EH (cell line): ENCODE results near the gene SLC5A6.
A peak's percentile ranks its signal among the peaks of the same experiment; 100 is the strongest.

ENCODE experiments used
- DNase-seq: peaks from one replicate; pipeline ENCODE4 v3.0.0-alpha.2; 2015; ENCODE audit warnings: low read depth

The SLC5A6 gene

DNA sequence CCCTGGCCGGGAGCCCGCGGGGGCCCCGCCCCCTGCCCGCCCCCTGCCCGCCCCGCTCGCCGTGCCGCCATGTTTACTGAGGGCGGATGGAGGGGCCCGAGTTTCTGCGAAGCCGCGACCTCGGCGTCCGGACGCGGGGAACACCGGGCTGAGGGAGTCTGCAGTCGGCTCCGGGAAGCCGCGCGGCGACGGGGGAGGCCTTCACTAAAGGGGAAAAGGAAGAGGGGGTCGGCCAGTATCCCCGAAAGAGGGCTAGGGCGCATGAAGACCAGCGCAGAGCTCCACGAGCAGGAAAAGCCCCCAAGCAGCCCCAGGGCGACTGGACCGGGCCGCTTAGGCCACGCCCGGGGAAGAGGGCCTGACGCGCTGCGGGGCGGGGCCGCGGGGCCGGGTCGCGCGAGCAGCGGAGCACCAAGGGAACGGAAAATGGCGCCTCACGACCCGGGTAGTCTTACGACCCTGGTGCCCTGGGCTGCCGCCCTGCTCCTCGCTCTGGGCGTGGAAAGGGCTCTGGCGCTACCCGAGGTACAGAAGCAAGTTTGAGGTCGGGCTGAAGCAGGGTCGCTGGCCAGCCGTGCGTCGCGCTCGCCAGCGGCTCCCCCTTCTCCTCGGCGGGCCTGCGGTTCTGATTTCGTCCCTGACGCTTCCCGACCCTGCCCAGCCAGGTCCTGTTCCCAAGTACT lies at the start of gene SLC5A6, which contains the start of gene ATRAID:
SLC5A6 (minus strand) TSS at position 326 of the 683 bp plus-strand sequence. CDS start 4,618 bp downstream, outside the sequence.
ATRAID (plus strand) TSS at position 99 of the 683 bp plus-strand sequence; CDS start at position 427, 328 bp downstream.
- DNase-seq: peak; percentile 87

DNA sequence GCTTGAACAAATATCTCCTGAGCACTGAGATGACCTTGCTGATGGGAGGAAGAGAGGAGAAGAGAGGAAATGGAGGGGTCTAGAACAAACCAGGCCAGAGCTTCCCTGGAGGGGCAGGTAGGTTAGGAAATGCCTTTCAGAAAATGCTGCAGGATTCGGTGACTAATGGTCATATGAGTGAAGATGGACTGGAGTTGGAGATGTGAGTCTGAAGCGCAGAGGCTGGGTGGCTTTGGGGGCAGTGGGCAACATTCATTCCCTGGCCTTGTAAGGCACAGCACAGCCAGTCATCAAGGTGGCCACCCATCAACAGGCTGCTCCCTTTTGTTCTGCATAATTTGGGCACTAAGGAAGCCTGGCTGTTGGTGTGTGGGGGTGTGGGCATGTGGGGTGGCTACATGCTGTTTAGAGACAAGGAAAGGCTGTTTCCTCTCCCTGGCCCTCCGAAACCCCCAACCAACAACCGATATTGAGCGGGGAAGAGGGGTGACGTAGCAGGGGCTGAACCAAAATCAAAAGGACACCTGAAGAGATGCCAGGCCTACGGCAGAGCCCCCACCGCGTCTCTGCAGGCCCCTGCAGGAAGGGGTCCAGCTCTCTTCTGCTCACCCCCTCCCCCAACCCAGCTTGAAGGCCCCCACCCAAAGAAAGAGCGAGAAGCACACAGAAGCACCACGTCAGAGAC lies 49.3 kb upstream of the SLC5A6 start:
- DNase-seq: no peak

DNA sequence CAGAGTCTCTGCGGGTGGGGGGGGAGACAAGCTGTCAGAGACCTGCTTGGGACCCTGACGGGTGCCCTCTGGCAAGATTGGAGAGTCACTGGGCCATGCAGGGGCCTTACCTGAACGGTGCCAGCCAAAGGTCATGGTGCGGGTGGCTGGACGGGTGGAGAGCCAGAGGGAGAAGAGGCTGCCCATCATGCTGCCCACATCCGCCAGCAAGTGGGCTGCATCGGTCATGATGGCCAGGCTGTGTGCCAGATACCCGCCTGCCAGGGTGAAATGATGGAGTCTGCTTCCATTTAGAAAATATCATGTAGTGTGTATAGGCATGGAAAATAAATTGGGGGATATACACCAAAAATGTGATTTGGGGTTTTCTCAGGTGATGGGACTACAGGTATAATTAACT lies 46.0 kb upstream of the SLC5A6 start:
- DNase-seq: no peak

DNA sequence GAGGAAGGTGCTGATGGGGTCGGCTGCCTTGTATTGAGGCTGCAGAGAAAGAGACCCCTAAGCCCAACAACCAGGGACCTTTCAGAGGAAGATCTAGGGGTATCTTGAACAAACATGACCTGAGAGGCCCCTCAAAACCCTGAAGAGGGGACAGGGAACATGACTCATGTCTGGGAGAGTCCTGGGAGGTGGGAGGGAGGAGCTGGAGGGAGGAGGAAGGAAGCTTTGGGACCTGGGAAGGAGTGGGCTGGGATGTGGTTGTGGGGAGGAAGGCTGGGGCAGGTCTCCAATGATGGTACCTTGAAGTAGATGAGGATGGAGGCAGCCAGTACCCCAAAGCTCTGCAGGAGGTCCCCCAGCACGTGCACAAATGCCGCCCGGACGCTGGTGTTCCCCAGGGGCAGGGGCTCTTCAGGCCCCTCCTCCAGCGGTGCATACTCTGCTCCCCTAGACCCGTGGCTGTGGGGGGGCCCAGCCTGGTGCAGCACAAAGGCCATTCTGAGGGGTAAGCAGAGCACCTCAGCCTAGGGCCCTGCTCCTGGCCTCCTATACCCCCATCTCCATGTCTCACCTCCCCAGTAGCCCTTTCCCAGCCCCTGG lies 44.9 kb upstream of the SLC5A6 start:
- no peak for DNase-seq

DNA sequence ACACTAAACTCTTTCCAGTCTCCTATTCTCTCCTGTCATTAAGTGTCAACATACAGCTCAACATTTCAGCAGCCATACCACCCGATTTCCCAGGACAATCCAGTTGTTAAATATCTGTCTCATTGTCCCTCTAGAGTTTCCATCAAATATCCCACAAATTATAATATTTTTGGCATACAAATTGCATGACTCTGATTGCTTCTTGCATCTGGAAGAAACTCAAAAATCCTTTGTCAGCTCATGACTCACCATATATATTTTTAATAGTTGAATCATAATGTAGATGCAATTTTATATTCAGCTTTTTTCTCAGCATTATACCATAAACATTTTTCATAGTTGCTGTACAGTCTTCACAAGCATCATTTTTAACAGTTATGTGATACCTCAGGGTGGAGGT lies 43.6 kb upstream of the SLC5A6 start:
- DNase-seq: peak; percentile 68

DNA sequence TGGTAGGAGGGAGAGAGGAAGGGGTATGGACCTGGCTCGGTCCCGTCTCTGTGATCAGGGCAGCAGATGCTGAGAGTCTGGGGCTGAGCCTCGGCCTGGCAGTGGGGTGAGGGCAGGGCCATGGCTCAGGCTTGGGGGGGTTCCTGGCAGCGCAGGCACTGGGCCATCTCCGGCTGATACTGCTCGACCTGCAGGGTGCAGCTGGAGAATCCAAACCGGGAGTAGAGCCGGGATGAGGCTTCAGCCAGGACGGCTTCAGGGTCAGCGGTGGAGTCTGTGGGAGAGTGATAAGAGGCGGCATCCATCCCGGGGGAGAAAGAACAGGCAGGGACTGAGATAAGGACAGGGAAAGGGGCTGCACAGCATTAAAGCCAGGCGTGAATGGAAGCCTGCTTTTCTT lies 43.1 kb upstream of the SLC5A6 start:
- no peak for DNase-seq

DNA sequence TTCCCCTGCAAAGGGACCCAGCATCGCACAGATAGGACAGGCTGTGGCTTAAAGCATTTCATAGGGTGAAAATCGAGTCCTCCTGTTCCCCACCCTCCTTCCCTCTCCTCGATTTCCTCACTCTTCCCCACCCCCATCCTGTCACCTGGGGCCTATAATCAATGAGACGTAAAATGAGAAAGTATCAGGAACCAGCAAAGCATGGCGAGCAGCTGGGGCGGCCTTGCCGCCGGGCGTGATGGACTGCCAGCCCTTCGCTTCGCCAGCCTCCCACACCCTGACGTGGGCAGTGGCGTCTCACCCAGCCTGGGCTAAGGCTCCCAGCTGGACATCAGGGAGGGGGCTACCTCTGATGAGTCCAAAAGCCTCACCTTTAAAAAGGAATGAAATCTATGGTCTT lies 39.7 kb upstream of the SLC5A6 start:
- DNase-seq: no peak

DNA sequence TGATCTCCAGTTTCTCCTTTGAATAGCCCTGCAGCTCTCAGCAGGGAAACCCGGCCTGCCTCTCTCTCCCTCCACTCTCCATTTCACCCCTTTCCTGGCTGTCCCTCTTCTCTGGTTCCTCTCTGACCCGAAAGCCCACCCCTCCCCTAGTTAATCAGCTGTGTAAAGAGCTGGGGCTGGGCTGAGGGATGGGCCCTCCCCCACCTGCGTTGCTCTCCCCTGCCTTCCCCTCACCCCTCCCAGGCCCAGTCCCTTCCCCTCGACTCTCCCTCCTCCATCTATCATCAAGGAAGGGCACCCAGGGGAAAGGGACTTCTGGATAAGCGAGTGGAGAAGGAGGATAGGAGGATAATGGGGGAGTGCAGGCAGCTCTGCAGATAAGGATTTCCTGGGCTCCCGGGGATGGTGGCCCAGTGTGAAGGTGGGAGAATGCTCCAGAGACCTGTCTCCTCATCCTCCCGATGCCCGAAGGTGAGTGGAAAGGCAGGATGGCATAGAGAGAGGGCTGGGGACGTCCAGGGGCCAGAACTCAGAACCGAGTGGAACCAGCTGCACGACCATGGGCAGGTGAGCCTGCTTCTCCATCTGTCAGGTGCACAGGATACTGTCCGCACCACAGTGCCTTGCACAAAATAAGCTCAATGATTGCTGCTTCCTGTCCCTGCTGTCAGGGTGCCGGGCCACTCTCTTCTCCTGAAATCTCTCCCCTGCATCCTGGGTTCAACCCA lies 38.7 kb upstream of the SLC5A6 start:
- no peak for DNase-seq

DNA sequence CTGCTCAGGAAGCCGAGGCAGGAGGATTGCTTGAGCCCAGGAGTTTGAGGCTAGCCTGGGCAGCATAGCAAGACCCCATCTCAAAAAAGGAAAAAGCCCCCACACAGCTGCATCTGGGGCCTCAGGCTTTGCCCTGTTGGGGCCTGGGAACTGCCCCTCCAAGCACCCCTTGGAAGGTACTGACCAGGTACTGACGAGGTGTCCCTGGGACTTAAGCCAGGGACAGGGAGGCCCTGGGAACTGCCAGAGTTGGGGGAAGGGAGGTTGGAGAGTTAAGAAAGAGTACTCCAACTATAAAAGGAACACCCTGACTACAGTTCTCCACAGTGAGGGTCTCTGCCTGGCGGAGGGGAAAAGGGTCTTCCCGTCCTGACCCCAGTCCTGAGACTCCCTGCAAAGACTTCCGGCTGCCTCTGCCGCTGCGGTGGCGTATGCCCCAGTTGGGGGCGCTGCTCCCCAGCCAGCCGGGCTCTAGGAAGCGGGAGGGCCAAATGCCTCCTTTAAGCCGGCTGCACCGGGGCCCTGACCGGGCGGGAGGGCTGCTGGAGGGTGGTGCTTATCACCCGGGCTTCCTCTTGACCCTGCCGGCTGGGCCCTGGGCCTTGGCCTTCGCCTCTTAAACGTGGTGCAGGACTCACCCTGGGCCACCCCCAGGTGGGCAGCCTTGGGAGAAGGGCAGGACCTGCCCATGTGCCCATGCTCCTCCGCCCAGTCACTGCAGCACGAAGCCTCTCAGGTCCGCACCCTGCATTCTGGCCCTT lies 38.0 kb upstream of the SLC5A6 start:
- DNase-seq: peak; percentile 39

DNA sequence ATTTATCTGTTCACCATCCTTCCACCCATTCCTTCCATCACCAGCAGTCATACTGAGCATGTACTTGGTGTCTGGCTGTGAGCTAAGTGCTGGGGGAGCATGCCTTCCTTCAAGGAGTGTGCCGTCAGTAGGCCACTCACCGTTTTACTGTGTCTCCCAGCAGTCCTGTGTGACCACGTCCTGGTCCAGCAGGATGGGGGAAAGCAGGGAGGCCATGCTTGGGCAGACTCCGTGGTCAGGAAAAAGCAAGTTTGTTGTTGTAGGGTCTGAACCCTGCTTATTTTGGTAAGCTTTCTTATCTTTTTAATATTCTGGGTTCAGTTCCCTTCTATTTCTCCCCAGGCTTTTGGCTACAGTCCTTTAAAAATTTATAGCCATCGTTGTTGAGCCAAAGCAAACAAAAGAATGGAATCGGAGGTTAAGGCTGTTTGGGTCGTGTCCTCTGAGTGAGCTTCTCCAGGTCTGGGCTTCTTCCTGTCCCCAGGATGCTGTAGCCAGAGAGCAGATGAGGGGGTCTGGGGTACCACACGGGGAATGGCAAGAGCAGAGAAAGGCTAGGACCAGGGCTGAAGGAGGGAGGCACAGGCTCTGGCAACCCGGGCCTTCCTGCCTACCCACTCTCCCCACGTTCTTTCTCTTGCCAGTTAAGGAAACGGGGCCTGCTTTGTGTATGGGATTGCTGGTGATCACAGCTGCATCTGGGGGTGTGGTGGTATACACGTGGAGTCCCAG lies 37.3 kb upstream of the SLC5A6 start:
- peak; percentile 79 for DNase-seq

DNA sequence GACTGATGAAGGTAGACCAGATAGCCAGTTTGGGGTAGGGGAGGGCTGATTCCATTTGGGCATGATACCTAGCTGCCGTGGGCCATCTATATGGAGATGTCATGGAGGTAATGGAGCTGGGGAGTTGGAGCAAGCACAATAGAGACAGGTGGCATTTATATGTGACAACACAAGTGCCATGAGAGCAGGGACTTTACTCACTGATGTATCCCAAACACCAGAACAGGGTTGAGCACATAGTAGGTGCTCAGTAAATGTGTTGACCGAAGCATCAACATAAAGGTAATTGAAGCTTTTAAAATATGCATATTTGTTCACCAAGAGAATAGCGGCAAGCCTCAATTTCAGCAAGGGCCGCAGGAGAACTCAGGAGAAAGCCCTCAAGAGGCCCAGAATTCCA lies 35.8 kb upstream of the SLC5A6 start:
- DNase-seq: no peak

DNA sequence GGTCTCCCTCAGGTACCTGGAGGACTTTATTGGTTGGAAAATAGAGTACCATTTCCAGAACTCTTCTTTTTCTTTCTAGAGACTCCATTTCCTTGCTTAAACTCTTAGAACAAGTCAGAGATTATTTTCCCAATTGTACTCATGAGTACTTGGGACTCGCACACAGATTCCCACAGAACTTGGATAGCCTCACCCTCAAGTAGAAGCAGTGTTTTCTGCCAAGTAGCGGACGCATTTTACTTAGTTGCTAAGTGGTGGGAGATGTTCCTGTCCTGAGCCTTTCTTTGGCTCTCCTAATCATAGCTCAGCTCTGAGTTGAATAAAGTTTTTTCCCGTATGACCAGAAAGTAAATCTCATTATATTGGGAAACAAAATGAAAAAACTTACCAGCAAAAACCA lies 33.6 kb upstream of the SLC5A6 start:
- no peak for DNase-seq

DNA sequence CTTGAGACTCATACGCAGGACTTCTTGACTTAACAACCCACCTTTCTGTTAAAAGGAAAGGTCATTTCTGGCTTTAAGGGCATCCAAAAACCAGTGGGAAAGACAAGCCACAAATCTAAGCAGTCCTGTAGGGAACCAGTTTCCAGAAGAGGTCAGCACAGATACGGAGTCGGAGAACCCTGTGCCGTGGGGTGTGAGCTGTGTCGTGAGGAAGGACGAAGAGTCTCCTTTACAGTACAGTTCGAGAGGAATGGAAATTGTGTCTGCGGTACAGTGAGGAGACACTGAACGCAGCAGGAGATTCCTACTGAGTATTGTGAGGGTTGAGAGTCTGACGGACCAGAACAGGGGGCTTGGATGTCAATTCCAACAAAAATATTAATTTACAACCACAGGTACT lies 33.0 kb upstream of the SLC5A6 start:
- DNase-seq: no peak

DNA sequence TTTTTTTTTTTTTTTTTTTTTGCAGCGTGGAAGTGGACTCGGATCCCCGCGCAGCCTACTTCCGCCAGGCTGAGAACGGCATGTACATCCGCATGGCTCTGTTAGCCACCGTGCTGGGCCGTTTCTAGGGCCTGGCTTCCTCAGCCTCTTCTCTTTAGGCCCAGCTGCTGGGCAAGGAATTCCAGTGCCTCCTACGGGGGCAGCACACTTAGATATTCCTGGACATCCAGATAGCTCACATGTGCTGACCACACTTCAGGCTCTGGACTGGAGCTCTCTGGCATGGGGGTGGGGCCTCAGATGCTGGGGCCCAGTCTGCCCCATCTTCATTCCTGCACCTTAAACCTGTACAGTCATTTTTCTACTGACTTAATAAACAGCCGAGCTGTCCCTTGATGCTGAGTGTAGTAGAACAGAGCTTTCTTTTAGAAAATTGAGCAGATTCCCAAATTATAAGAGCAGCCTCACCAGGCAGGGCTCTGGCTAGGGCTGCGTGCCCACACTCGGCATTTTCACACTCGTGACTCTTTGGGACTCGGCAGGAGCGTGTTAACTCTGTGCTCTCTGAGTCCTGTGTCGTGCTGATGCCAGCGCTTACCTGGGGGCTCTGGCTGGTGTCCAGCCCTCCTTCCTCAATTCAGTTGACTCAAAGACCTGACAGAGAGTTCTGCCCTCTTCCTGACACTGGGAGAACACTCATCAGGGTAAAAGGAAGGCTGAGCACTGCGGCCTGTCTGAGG lies 31.5 kb upstream of the SLC5A6 start:
- DNase-seq: no peak

DNA sequence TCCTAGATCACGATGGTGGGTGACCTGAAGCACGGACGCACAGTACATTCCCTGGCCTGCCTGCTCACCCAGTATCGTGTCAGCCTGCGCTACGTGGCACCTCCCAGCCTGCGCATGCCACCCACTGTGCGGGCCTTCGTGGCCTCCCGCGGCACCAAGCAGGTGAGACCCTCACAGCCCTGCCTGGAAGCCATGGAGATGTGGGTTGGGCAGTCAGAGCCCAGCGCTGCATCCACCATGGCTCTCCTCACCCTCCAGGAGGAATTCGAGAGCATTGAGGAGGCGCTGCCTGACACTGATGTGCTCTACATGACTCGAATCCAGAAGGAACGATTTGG lies 30.5 kb upstream of the SLC5A6 start:
- DNase-seq: no peak

DNA sequence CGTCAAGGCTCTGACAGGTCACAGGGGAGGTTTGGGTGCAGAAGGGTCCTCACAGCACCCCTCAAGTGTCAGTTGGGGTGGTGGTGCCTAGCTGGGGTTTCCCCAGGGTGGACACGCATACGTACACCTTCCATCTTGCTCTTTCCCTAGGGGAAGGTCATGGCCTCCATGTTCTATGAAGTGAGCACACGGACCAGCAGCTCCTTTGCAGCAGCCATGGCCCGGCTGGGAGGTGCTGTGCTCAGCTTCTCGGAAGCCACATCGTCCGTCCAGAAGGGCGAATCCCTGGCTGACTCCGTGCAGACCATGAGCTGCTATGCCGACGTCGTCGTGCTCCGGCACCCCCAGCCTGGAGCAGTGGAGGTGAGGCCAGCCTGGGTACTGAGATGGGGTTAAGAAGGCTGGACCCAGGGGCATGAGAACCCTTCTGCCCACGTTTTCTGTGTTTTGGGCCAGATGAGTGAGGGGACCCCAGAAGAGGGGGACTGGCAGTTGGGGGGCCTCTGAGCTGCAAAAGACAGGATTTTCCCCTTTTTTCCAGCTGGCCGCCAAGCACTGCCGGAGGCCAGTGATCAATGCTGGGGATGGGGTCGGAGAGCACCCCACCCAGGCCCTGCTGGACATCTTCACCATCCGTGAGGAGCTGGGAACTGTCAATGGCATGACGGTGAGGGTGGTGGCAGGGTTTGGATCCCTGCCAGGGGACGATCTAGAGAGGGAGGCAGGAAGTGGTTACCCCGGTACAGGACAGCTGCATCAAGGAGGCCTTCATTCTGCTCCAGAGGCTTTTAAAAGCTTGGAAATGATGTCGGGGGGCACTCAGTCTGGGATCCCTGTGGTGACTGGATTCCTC lies 29.9 kb upstream of the SLC5A6 start:
- DNase-seq: peak; percentile 13

DNA sequence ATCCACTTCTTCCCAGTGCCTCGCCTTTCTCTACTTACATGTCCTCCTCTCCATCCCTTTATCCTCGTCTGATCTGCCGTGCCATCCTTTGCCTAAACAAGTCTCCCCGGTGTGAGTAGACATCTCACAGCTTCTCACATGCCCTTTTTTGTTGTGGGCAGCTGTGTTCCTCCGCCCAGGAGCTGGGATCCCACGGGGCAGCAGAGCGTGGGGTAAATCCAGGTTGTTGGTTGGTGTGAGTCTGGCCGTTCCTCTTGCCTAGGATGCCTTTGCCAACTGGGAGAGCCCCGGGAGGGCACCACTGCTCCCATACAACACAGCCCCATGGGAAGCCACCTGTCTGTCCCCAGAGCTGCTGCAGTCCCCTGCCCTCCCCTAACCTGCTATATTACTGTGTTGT lies 28.3 kb upstream of the SLC5A6 start:
- no peak for DNase-seq

DNA sequence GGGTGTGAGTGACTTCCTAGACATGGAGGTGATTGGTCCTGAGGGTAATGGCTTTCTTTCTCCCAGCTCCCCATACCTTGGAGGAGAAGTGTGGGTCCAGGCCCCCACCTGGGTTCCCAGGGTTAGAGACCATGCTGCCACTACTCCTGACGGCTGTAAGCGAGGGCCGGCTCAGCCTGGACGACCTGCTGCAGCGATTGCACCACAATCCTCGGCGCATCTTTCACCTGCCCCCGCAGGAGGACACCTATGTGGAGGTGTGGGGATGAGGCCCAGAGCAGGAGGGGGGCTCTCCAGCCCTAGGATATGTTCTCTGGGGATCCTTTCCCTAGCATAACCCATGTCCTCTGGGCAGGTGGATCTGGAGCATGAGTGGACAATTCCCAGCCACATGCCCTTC lies 26.9 kb upstream of the SLC5A6 start:
- DNase-seq: no peak

DNA sequence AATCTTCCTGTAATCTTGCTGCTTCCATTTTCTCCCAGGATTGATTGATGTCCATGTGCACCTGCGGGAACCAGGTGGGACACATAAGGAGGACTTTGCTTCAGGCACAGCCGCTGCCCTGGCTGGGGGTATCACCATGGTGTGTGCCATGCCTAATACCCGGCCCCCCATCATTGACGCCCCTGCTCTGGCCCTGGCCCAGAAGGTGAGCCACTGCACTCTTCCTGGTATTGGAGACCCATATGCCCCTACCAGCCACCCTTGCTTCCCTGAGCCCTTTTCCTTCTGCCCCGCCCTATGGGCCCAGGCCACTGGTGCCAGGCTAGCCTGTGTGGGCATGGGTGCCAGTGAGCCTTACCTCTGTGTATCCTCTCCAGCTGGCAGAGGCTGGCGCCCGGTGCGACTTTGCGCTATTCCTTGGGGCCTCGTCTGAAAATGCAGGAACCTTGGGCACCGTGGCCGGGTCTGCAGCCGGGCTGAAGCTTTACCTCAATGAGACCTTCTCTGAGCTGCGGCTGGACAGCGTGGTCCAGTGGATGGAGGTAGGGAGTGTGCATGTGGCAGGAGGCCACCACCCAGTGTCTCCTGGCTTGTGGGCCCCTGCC lies 25.4 kb upstream of the SLC5A6 start:
- DNase-seq: no peak
